ENCODE results near the gene TMEM97. TPM values are rescaled to one million over a fixed set of nuclear protein-coding genes. Genes with fewer than 3 reads are reported as not detected.

Gene TMEM97
- total and polyA plus RNA-seq, 4 donors, result 1.5 to 4.1 (median 2.1) TPM

GRCh38 chr17:28368915-28369683 lies 50.1 kb downstream of the TMEM97 start:
- intact Hi-C loops (cut with DNase I), result no loop called here
- 90 to 91% methylated on average over 23 of the region's 23 CpGs for WGBS, 2 donors
- Histone ChIP-seq H3K4me3 (ENCODE audit: low read length in 2 of 2) (no peak overlapping the region), H3K4me1 (ENCODE audit: control insufficient read depth in 1 of 2, insufficient read depth in 2 of 2, low read length in 2 of 2) (no peaks in the 10 kb centered on the region), H3K9me3 (ENCODE audit: control insufficient read depth, low read length) (no peaks in the 10 kb centered on the region), H3K36me3 (ENCODE audit: control insufficient read depth in 1 of 2, insufficient read depth in 2 of 2, low read length in 1 of 2) (no peaks in the 10 kb centered on the region), H3K27ac (ENCODE audit: low read depth in 1 of 2, low read length in 2 of 2) (no peak overlapping the region), H3K27me3 (ENCODE audit: control insufficient read depth in 1 of 2, insufficient read depth in 2 of 2, low read length in 1 of 2) (no peaks in the 10 kb centered on the region)
- ATAC-seq (ENCODE audit: low FRiP score) (no peak), DNase-seq (no peak)

- Histone ChIP-seq H3K36me3 (ENCODE audit: control insufficient read depth in 1 of 2, insufficient read depth in 2 of 2, low read length in 1 of 2) (no peaks in the 10 kb centered on the region), H3K4me1 (ENCODE audit: control insufficient read depth in 1 of 2, insufficient read depth in 2 of 2, low read length in 2 of 2) (no peaks in the 10 kb centered on the region), H3K9me3 (ENCODE audit: control insufficient read depth, low read length) (no peaks in the 10 kb centered on the region), H3K27ac (ENCODE audit: low read depth in 1 of 2, low read length in 2 of 2) (no peak overlapping the region), H3K4me3 (ENCODE audit: low read length in 2 of 2) (no peak overlapping the region), H3K27me3 (ENCODE audit: control insufficient read depth in 1 of 2, insufficient read depth in 2 of 2, low read length in 1 of 2) (no peaks in the 10 kb centered on the region)
- intact Hi-C loops (cut with DNase I), result no loop called here
- WGBS, 2 donors, result 69 to 72% methylated on average over 10 of the region's 10 CpGs
- no peak for DNase-seq
- no peak for ATAC-seq (ENCODE audit: low FRiP score)
These were observed 50.7 kb downstream of the TMEM97 start for GRCh38 chr17:28369684-28370034.

DNA sequence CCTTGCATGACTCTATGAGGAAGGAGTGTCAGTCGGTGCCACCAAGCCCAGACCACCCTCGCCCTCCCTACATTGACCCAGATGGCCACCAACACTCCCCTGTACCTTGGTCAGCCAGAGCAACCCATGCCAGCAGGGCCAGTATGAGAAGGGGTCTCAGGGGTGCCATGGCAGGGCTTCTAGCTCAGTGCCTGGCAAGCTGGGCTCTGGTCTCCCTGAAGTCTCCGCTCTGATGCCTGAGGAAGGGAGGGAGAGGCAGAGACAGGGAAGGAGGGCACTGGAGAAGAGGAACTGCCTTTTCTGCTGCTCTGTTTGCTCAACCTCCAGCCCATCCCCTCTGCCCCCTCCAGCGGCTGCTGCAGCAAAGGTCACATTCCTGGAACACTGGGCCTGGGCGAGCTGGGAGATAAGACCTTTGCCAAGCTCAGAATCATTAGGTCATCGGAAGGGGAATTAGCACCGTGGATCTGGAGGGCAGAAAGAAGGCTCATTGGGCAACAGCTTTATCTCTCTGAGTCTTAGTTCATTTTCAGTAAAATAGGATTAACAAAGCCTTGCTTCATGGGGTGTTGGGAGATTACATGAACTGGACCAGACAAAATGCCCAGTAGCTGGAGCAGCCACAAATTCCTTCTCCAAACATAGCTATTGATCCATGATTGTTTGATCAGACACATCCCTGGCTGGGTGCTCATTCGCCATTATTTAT lies 51.2 kb downstream of the TMEM97 start, which contains the start of gene VTN:
VTN (minus strand) TSS at position 273 of the 709 bp plus-strand sequence; CDS start at position 169, 104 bp downstream.
- no peaks in the 10 kb centered on the region for H3K9me3 ChIP-seq (ENCODE audit: control insufficient read depth, low read length)
- no peaks in the 10 kb centered on the region for H3K27me3 ChIP-seq (ENCODE audit: control insufficient read depth in 1 of 2, insufficient read depth in 2 of 2, low read length in 1 of 2)
- intact Hi-C loops (cut with DNase I), result no loop called here
- peak within 1 kb of the TSS; percentile 31 to 46 for H3K27ac ChIP-seq (ENCODE audit: low read depth in 1 of 2, low read length in 2 of 2)
- H3K4me3 ChIP-seq (ENCODE audit: low read length in 2 of 2), result no peak within 1 kb of the TSS
- H3K36me3 ChIP-seq (ENCODE audit: control insufficient read depth in 1 of 2, insufficient read depth in 2 of 2, low read length in 1 of 2), result no peaks in the 10 kb centered on the region
- no peaks in the 10 kb centered on the region for H3K4me1 ChIP-seq (ENCODE audit: control insufficient read depth in 1 of 2, insufficient read depth in 2 of 2, low read length in 2 of 2)
- ATAC-seq (ENCODE audit: low FRiP score) (no peak), DNase-seq (no peak)
- 21 to 22% methylated on average over 8 of the region's 8 CpGs for WGBS, 2 donors

GRCh38 chr17:28370744-28371103 lies 51.7 kb downstream of the TMEM97 start:
- no peaks in the 10 kb centered on the region for H3K36me3 ChIP-seq (ENCODE audit: control insufficient read depth in 1 of 2, insufficient read depth in 2 of 2, low read length in 1 of 2)
- no peak for DNase-seq
- 66% methylated on average over 1 of the region's 1 CpG for WGBS, 2 donors
- H3K27ac ChIP-seq (ENCODE audit: low read depth in 1 of 2, low read length in 2 of 2), result peak overlapping the region; percentile 5 to 31
- no peaks in the 10 kb centered on the region for H3K27me3 ChIP-seq (ENCODE audit: control insufficient read depth in 1 of 2, insufficient read depth in 2 of 2, low read length in 1 of 2)
- no peak for ATAC-seq (ENCODE audit: low FRiP score)
- H3K4me3 ChIP-seq (ENCODE audit: low read length in 2 of 2), result no peak overlapping the region
- intact Hi-C loops (cut with DNase I), result no loop called here
- H3K9me3 ChIP-seq (ENCODE audit: control insufficient read depth, low read length), result no peaks in the 10 kb centered on the region
- H3K4me1 ChIP-seq (ENCODE audit: control insufficient read depth in 1 of 2, insufficient read depth in 2 of 2, low read length in 2 of 2), result no peaks in the 10 kb centered on the region

GRCh38 chr17:28371245-28372202 lies 52.5 kb downstream of the TMEM97 start, which contains the start of gene SARM1:
SARM1 (plus strand) TSS chr17:28371694; CDS start chr17:28372033, 339 bp downstream.
- Histone ChIP-seq H3K27ac (ENCODE audit: low read depth in 1 of 2, low read length in 2 of 2) (peak within 1 kb of the TSS; percentile 15 to 31), H3K27me3 (ENCODE audit: control insufficient read depth in 1 of 2, insufficient read depth in 2 of 2, low read length in 1 of 2) (no peaks in the 10 kb centered on the region), H3K36me3 (ENCODE audit: control insufficient read depth in 1 of 2, insufficient read depth in 2 of 2, low read length in 1 of 2) (no peaks in the 10 kb centered on the region), H3K4me1 (ENCODE audit: control insufficient read depth in 1 of 2, insufficient read depth in 2 of 2, low read length in 2 of 2) (no peaks in the 10 kb centered on the region), H3K9me3 (ENCODE audit: control insufficient read depth, low read length) (no peaks in the 10 kb centered on the region), H3K4me3 (ENCODE audit: low read length in 2 of 2) (peak within 1 kb of the TSS; percentile 51 to 55)
- WGBS, 2 donors, result 1% methylated on average over 66 to 80 of the region's 80 CpGs
- DNase-seq (peak; percentile 93 to 98), ATAC-seq (ENCODE audit: low FRiP score) (peak; percentile 88)
- intact Hi-C loops (cut with DNase I), result no loop called here

DNA sequence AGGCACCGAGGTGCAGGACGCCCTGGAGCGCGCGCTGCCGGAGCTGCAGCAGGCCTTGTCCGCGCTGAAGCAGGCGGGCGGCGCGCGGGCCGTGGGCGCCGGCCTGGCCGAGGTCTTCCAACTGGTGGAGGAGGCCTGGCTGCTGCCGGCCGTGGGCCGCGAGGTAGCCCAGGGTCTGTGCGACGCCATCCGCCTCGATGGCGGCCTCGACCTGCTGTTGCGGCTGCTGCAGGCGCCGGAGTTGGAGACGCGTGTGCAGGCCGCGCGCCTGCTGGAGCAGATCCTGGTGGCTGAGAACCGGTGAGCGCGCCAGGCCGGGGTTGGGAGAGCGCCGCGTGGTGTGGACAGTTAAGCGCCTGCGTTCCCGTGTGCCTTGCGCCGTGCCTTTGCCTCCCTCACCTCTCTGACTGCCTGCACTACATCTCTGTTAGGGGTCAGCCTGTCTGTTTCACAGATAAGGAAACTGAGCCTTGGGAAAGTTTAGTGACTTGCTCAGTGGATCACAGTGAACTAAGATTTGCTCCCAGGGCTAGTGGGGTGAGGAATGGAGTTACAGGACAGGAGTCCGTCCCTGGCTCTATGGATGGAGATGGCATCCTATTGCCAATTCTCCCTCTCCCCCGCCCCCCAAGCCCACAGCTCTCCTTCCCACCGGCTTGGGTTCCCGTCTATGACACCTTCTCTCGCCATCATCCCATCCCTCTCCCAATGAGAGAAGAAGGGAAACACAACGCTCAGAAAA lies 53.4 kb downstream of the TMEM97 start:
- ATAC-seq (ENCODE audit: low FRiP score), result no peak
- H3K27ac ChIP-seq (ENCODE audit: low read depth in 1 of 2, low read length in 2 of 2), result no peak overlapping the region
- H3K36me3 ChIP-seq (ENCODE audit: control insufficient read depth in 1 of 2, insufficient read depth in 2 of 2, low read length in 1 of 2), result no peaks in the 10 kb centered on the region
- peak in 1 of 2 donors; percentile 84 for DNase-seq
- 0 to 5% methylated on average over 37 to 53 of the region's 53 CpGs for WGBS, 2 donors
- no peaks in the 10 kb centered on the region for H3K4me1 ChIP-seq (ENCODE audit: control insufficient read depth in 1 of 2, insufficient read depth in 2 of 2, low read length in 2 of 2)
- intact Hi-C loops (cut with DNase I), result no loop called here
- H3K27me3 ChIP-seq (ENCODE audit: control insufficient read depth in 1 of 2, insufficient read depth in 2 of 2, low read length in 1 of 2), result no peaks in the 10 kb centered on the region
- peak overlapping the region; percentile 51 to 55 for H3K4me3 ChIP-seq (ENCODE audit: low read length in 2 of 2)
- no peaks in the 10 kb centered on the region for H3K9me3 ChIP-seq (ENCODE audit: control insufficient read depth, low read length)

DNA sequence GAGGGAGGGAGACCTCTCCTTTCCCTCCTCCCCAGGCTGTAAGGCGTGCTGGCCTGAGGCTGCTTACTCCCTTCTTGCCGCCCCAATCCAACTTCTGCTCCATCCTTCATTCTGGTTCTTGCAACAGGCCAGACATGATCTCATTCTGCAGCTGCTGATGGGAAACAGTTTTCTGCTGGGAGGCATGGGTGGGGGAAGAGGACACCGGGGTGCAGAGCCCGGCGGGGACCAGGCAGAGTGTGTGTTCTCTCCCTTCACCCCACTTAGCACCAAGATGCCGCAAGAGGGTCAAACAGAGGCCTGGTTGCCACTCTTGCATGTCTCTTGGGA lies 53.9 kb downstream of the TMEM97 start:
- H3K4me1 ChIP-seq (ENCODE audit: control insufficient read depth in 1 of 2, insufficient read depth in 2 of 2, low read length in 2 of 2), result no peaks in the 10 kb centered on the region
- H3K36me3 ChIP-seq (ENCODE audit: control insufficient read depth in 1 of 2, insufficient read depth in 2 of 2, low read length in 1 of 2), result no peaks in the 10 kb centered on the region
- 54 to 61% methylated on average over 6 of the region's 6 CpGs for WGBS, 2 donors
- no peak for ATAC-seq (ENCODE audit: low FRiP score)
- H3K4me3 ChIP-seq (ENCODE audit: low read length in 2 of 2), result no peak overlapping the region
- intact Hi-C loops (cut with DNase I), result no loop called here
- no peaks in the 10 kb centered on the region for H3K27me3 ChIP-seq (ENCODE audit: control insufficient read depth in 1 of 2, insufficient read depth in 2 of 2, low read length in 1 of 2)
- H3K27ac ChIP-seq (ENCODE audit: low read depth in 1 of 2, low read length in 2 of 2), result no peak overlapping the region
- H3K9me3 ChIP-seq (ENCODE audit: control insufficient read depth, low read length), result no peaks in the 10 kb centered on the region
- DNase-seq, result no peak

All from aorta (tissue), 5 donors.